Measurements from ENCODE around the gene PRND. TPM values are rescaled to one million over a fixed set of nuclear protein-coding genes. Genes with fewer than 3 reads are reported as not detected.

The PRND gene
- total RNA-seq, 3 donors from 2014 or later: not detected

DNA sequence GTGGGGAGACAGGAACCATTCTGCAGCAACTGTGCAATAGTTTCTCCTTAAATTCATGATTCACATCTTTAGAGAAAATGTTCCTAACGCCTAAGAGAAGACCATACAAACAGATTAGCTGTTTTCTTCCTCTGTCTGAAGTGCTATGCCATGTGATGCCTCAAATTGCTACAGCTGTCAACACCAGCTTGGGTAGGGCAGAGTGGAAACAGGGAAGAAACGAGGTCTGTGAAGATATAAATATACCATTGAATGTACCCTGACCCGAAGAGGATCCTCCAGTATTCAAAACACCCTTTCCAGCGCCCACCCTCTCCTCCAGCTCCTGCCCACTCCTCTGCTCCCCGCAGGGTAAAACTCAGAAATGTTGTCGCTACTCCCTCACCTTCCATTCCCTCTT is 40.3 kb upstream of the PRND start:
- DNase-seq (ENCODE audit: low spot score in 2 of 2): no peak
- no peak for TF ChIP-seq POLR2A (IDR thresholded peaks at IDR 0.05)
- Histone ChIP-seq H3K4me1 (peaks cover 0 to 4% of the 10 kb centered on the region in 2 donors), H3K36me3 (no peaks in the 10 kb centered on the region), H3K27me3 (no peaks in the 10 kb centered on the region), H3K27ac (no peak overlapping the region), H3K4me3 (no peak overlapping the region), H3K9me3 (no peaks in the 10 kb centered on the region)
- intact Hi-C loops (cut with DNase I; ENCODE audit: low total_unique reads): no loop called here

DNA sequence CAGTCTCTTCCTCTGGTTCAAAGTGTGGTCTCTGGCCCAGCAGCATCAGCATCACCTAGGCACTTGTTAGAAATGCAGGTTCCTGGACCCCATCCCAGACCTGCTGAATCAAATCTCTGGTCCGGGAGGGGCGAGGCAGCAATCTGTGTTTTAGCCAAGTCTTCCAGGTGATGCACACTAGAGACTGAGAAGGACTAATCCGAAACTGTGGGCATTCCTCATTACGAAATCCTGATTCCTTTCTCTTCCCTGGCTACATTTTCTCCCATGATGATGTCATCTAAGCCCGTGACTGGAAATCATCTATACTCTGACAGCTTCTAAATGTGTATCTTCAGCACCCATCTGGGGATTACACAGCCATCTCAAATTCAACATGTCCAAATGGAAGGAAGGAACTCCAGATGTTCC is 39.7 kb upstream of the PRND start:
- H3K27ac ChIP-seq: no peak overlapping the region
- DNase-seq (ENCODE audit: low spot score in 2 of 2): no peak
- TF ChIP-seq POLR2A (IDR thresholded peaks at IDR 0.05) (no peak), POLR2AphosphoS5 (IDR thresholded peaks at IDR 0.05) (no peak)
- TF ChIP-seq, protein P1, sequence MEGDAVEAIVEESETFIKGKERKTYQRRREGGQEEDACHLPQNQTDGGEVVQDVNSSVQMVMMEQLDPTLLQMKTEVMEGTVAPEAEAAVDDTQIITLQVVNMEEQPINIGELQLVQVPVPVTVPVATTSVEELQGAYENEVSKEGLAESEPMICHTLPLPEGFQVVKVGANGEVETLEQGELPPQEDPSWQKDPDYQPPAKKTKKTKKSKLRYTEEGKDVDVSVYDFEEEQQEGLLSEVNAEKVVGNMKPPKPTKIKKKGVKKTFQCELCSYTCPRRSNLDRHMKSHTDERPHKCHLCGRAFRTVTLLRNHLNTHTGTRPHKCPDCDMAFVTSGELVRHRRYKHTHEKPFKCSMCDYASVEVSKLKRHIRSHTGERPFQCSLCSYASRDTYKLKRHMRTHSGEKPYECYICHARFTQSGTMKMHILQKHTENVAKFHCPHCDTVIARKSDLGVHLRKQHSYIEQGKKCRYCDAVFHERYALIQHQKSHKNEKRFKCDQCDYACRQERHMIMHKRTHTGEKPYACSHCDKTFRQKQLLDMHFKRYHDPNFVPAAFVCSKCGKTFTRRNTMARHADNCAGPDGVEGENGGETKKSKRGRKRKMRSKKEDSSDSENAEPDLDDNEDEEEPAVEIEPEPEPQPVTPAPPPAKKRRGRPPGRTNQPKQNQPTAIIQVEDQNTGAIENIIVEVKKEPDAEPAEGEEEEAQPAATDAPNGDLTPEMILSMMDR (IDR thresholded peaks at IDR 0.05): no peak
- intact Hi-C loops (cut with DNase I; ENCODE audit: low total_unique reads): no loop called here
- H3K36me3 ChIP-seq: no peaks in the 10 kb centered on the region
- H3K27me3 ChIP-seq: no peaks in the 10 kb centered on the region
- peaks cover 0 to 4% of the 10 kb centered on the region in 2 donors for H3K4me1 ChIP-seq
- H3K4me3 ChIP-seq: no peak overlapping the region
- no peaks in the 10 kb centered on the region for H3K9me3 ChIP-seq

DNA sequence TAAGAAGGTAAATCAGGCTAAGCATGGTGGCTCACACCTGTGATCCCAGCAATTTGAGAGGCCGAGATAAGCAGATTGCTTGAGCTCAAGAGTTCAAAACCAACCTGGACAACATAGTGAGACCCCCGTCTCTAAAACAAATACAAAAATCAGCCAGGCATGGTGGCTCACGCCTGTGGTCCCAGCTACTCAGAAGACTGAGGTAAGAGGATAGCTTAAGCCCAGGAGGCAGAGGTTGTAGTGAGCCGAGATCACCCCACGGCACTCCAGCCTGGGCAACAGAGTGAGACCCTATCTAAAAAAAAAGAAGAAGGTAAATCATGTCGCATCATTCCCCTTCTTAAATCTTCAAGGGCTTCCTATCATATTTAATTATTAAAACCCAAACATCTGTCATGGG is 39.0 kb upstream of the PRND start:
- Histone ChIP-seq H3K4me3 (no peak overlapping the region), H3K4me1 (peaks cover 0 to 4% of the 10 kb centered on the region in 2 donors), H3K9me3 (no peaks in the 10 kb centered on the region), H3K27me3 (no peaks in the 10 kb centered on the region), H3K36me3 (no peaks in the 10 kb centered on the region), H3K27ac (no peak overlapping the region)
- no peak for TF ChIP-seq POLR2AphosphoS5 (IDR thresholded peaks at IDR 0.05)
- DNase-seq (ENCODE audit: low spot score in 2 of 2): no peak
- intact Hi-C loops (cut with DNase I; ENCODE audit: low total_unique reads): no loop called here

DNA sequence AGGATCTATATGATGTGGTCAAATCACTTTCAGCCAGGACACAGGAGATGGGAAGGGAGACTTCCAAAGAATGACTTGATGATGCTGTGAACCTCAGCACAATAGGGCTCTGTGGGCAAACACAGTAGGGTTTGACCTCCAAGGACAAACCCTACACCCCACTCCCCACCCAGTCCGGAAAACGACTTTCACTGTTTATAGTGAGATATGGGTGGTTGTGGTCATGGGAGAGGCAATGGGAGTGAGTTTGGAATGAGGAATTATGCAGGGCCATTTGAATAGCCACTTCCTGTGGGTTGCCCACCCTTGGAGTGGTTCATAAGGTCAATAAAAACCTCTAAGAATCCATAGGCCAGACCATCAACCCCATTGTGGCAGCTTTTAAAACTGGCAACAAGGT is 38.4 kb upstream of the PRND start:
- Histone ChIP-seq H3K27ac (no peak overlapping the region), H3K4me1 (peaks cover 0 to 4% of the 10 kb centered on the region in 2 donors), H3K27me3 (no peaks in the 10 kb centered on the region), H3K9me3 (no peaks in the 10 kb centered on the region), H3K4me3 (no peak overlapping the region), H3K36me3 (no peaks in the 10 kb centered on the region)
- TF ChIP-seq POLR2AphosphoS5 (IDR thresholded peaks at IDR 0.05): no peak
- TF ChIP-seq, protein P1 (IDR thresholded peaks at IDR 0.05): no peak
- TF ChIP-seq POLR2A (IDR thresholded peaks at IDR 0.05): no peak
- intact Hi-C loops (cut with DNase I; ENCODE audit: low total_unique reads): no loop called here
- DNase-seq (ENCODE audit: low spot score in 2 of 2): no peak

DNA sequence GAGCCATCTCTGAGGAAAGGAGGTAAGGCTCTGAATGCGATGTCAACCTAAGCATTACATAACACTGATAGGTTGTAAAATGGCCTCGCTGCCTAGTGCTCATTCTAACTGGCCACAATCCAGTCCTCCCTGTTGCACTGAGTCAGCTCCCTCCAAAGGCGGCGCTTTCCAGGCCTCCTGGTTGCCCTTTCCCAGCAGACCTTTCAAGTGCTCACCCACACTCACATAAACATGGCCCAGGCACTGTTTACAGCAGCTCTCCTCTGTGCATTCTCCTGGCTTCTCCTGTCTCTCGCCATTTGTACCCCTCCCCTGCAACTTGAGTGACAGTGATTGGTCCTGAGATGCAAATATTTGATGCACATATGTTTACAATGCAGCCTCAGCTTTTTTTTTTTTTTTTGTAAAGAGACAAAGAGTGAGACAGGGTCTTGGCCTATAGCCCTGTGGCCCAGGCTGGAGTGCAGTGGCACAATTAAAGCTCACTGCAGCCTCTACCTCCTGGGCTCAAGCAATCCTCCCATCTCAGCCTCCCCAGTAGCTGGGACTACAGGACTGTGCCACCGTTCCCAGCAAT is 36.8 kb upstream of the PRND start:
- DNase-seq (ENCODE audit: low spot score in 2 of 2): no peak
- Histone ChIP-seq H3K4me1 (peaks cover 0 to 4% of the 10 kb centered on the region in 2 donors), H3K4me3 (no peak overlapping the region), H3K9me3 (no peaks in the 10 kb centered on the region), H3K36me3 (no peaks in the 10 kb centered on the region), H3K27me3 (no peaks in the 10 kb centered on the region), H3K27ac (peak overlapping the region in 1 of 2 donors; percentile 99)
- TF ChIP-seq POLR2AphosphoS5 (IDR thresholded peaks at IDR 0.05): no peak
- intact Hi-C loops (cut with DNase I; ENCODE audit: low total_unique reads): no loop called here

DNA sequence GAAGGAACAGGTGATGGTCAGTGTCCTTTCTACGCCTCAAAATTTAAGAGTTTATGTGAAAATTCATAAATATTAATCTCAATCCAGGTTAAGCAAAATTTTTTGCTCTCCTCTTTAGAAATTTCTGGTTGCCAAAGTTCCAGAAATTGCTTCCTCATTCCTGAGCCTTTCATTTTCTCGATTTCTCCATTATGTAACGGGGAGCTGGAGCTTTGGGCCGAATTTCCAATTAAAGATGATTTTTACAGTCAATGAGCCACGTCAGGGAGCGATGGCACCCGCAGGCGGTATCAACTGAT is 35.8 kb upstream of the PRND start:
- no peaks in the 10 kb centered on the region for H3K27me3 ChIP-seq
- DNase-seq (ENCODE audit: low spot score in 2 of 2): no peak
- H3K9me3 ChIP-seq: no peaks in the 10 kb centered on the region
- peak overlapping the region; percentile 90 to 93 (median 92) for H3K4me3 ChIP-seq
- intact Hi-C loops (cut with DNase I; ENCODE audit: low total_unique reads): no loop called here
- no peaks in the 10 kb centered on the region for H3K36me3 ChIP-seq
- peak overlapping the region; percentile 97 to 99 for H3K27ac ChIP-seq
- TF ChIP-seq POLR2AphosphoS5 (IDR thresholded peaks at IDR 0.05): no peak
- TF ChIP-seq, protein P1 (IDR thresholded peaks at IDR 0.05): no peak
- no peak for TF ChIP-seq POLR2A (IDR thresholded peaks at IDR 0.05)
- H3K4me1 ChIP-seq: peaks cover 0 to 4% of the 10 kb centered on the region in 2 donors

DNA sequence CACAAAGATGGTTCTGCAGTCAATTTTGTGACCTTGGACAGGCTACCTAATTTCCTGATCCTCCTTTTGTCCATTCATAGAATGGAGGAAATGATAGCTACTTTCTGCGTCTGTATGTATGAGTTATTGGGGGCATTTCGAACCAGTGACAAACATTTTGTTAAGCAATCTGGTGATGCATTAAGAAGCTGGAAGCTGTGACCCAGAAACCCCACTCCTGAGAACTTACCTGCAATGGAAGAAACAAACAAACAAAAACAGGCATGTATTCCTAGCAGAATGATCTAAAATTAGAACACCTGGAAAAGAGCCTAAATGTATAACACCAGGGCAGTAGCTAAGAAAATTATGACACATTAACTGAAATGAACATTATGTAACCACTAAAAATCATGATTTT is 33.4 kb upstream of the PRND start:
- peak overlapping the region in 1 of 2 donors; percentile 99 for H3K27ac ChIP-seq
- intact Hi-C loops (cut with DNase I; ENCODE audit: low total_unique reads): no loop called here
- no peak for TF ChIP-seq POLR2AphosphoS5 (IDR thresholded peaks at IDR 0.05)
- TF ChIP-seq, protein P1 (IDR thresholded peaks at IDR 0.05): no peak
- no peak for TF ChIP-seq POLR2A (IDR thresholded peaks at IDR 0.05)
- no peak overlapping the region for H3K4me3 ChIP-seq
- no peaks in the 10 kb centered on the region for H3K27me3 ChIP-seq
- no peaks in the 10 kb centered on the region for H3K9me3 ChIP-seq
- DNase-seq (ENCODE audit: low spot score in 2 of 2): no peak
- no peaks in the 10 kb centered on the region for H3K36me3 ChIP-seq
- H3K4me1 ChIP-seq: peaks cover 0 to 4% of the 10 kb centered on the region in 2 donors
